OCI-LY7 (cell line): ENCODE results near the gene MEI4. TPM values are rescaled to one million over a fixed set of nuclear protein-coding genes. Genes with fewer than 3 reads are reported as not detected.

Experiments
- BruUV-seq: library from RNA; stranded (reverse); fragments of 400-500 nt; replicated peaks from 2 replicates; lab custom pipeline; 2021; lab: Mats Ljungman, UMichigan
- CTCF ChIA-PET: fragments of 300-600 bp; sonication (Branson Sonifier 250); formaldehyde crosslinking; loops from one replicate; lab custom pipeline; 2022; ENCODE audit warnings: antibody characterized with exemption; ENCODE audit not compliant: unreplicated experiment; lab: Charles Lee
- POLR2A ChIA-PET: fragments of 300-600 bp; sonication (Branson Sonifier 250); formaldehyde crosslinking; loops from one replicate; lab custom pipeline; 2022; ENCODE audit warnings: antibody characterized with exemption; lab: Charles Lee
- DNase-seq: peaks from one replicate; pipeline ENCODE4 v3.0.0-alpha.2; 2015; ENCODE audit warnings: low spot score
- H2AFZ ChIP-seq: fragments of 200-600 bp; sonication (generic), shearing (Covaris generic); 2 replicates; pipeline ENCODE4 v1.6.1; 2014; ENCODE audit warnings: mild to moderate bottlenecking, antibody characterized with exemption, low read length, moderate library complexity
- H3K27ac ChIP-seq: fragments of 200-600 bp; sonication (generic); 2 replicates; pipeline ENCODE4 v1.5.1; 2014; ENCODE audit warnings: mixed run types, low read depth, mild to moderate bottlenecking, moderate library complexity, low read length, inconsistent platforms; ENCODE audit not compliant: poor library complexity, severe bottlenecking
- H3K36me3 ChIP-seq: fragments of 200-600 bp; sonication (generic); 2 replicates; pipeline ENCODE4 v1.6.1; 2014; ENCODE audit warnings: mild to moderate bottlenecking, antibody characterized with exemption, low read length, moderate library complexity, mixed read lengths; ENCODE audit not compliant: insufficient read depth
- H3K4me1 ChIP-seq: fragments of 200-600 bp; sonication (generic); 2 replicates; pipeline ENCODE4 v1.5.1; 2014; ENCODE audit warnings: mild to moderate bottlenecking, low read length; ENCODE audit not compliant: insufficient read depth, poor library complexity, severe bottlenecking
- H3K4me2 ChIP-seq: fragments of 200-600 bp; sonication (generic); 2 replicates; pipeline ENCODE4 v1.6.1; 2014; ENCODE audit warnings: mild to moderate bottlenecking, low read length
- H3K4me3 ChIP-seq: fragments of 200-600 bp; sonication (generic); 2 replicates; pipeline ENCODE4 v1.5.1; 2014; ENCODE audit warnings: mild to moderate bottlenecking, low read depth, low read length; ENCODE audit not compliant: poor library complexity, severe bottlenecking
- H3K79me2 ChIP-seq: fragments of 200-600 bp; sonication (generic); 2 replicates; pipeline ENCODE4 v1.6.1; 2016; ENCODE audit warnings: low read depth, mild to moderate bottlenecking, low read length, moderate library complexity, mixed read lengths; ENCODE audit not compliant: insufficient read depth
- H3K9me2 ChIP-seq: fragments of 200-600 bp; sonication (generic); 2 replicates; pipeline ENCODE4 v1.6.1; 2016; ENCODE audit warnings: mild to moderate bottlenecking, low read length, mixed read lengths; ENCODE audit not compliant: insufficient read depth
- H3K9me3 ChIP-seq: fragments of 200-600 bp; sonication (generic); 2 replicates; pipeline ENCODE4 v1.6.1; 2014; ENCODE audit warnings: mild to moderate bottlenecking, mixed run types, low read length, mixed read lengths
- H4K20me1 ChIP-seq: fragments of 200-600 bp; sonication (generic); 2 replicates; pipeline ENCODE4 v1.6.1; 2014; ENCODE audit warnings: mild to moderate bottlenecking, antibody characterized with exemption, low read length, moderate library complexity, mixed read lengths; ENCODE audit not compliant: insufficient read depth
- CTCF ChIP-seq: fragments of 200-600 bp; sonication (generic); conservative IDR thresholded peaks from 2 replicates; pipeline ENCODE4 v1.5.1; 2014; ENCODE audit warnings: mild to moderate bottlenecking, antibody characterized with exemption, low read length, moderate library complexity, mixed read lengths
- EZH2phosphoT487 ChIP-seq: fragments of 200-600 bp; sonication (generic); IDR thresholded peaks from 2 replicates; pipeline ENCODE4 v1.6.1; 2018; ENCODE audit warnings: low read depth, borderline replicate concordance, mild to moderate bottlenecking, mixed run types, antibody characterized with exemption, low read length, moderate library complexity, mixed read lengths
- intact Hi-C: fragments of 100-400 bp; cut with micrococcal nuclease; formaldehyde crosslinking; loops from one replicate; pipeline ENCODE4 v1.10.0; 2022; ENCODE audit not compliant: unreplicated experiment
- total RNA-seq, 2 experiments: library from RNA; depleted of rRNA in 1 of 2; stranded (reverse); fragments of >200 nt in 1 of 2; shearing (Covaris generic) in 1 of 2; gene quantifications; 2 replicates each; pipeline ENCODE4 v1.2.3, GENCODE V29; 2014 to 2022

MEI4 gene
- total RNA-seq, 2 experiments from 2014 or later: not detected

DNA sequence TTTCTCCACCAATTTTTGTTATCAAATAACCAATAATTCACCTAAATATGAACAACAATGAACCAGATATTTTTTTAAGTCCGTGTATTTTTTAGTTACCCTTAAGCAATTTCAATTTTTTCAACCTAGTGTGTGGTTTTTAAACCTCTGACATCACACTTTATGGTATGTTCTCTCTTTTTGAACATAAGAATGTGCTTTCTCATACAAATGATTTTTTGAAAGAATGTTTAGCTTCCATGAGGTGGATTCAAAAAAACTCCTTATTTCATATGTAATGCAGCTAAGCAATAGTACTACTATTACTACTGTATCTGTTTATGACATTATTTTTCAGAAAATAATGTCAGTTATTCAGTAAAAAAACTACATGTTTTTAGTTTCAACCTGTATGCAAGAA is 19.4 kb upstream of the MEI4 start:
- no TSS peak for BruUV-seq

DNA sequence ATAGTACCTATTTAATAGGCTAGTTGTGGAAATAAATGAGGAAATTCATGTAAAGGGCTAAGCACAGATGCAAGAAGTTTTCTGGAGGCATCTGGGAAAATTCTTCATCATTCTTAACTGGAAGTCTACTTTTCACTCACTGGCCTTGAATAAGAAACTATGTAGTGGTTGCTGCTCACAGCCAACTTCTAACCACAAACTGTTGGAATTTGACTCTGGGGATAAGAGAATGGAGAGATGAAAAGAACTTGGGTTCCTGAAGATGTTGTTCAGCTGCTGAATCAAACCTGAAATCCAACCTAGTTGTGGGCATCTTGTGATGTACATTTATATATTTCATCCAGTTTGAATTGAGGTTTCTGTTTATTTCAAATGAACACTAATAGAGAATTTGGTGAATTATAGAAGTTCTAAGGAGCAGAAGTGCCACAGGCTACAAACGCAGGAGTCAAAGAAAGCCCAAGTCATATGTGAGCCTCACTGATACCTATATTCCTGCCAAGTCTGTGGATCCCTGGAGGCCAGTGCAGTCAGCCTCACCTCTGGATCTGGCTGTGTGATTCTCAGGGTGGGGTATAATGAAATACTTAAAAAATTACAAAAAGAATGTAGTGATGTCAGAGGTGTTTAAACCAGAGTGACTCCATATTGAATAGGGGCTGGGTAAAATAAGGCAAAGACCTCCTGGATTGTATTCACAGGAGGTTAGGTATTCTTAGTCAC is 18.7 kb upstream of the MEI4 start:
- no peak overlapping the region for H3K4me2 ChIP-seq
- H3K4me1 ChIP-seq: no peaks in the 10 kb centered on the region
- no peak overlapping the region for H2AFZ ChIP-seq
- H3K4me3 ChIP-seq: no peak overlapping the region
- no peak for DNase-seq
- H3K9me3 ChIP-seq: no peaks in the 10 kb centered on the region
- H3K27ac ChIP-seq: no peak overlapping the region
- H3K36me3 ChIP-seq: no peaks in the 10 kb centered on the region
- no peaks in the 10 kb centered on the region for H4K20me1 ChIP-seq
- no peaks in the 10 kb centered on the region for H3K9me2 ChIP-seq
- intact Hi-C loops: no loop called here
- no peaks in the 10 kb centered on the region for H3K79me2 ChIP-seq
- ChIA-PET CTCF (no interaction called here), POLR2A (interaction anchor here (1.3 kb wide), 1 partner anchor 12 kb away, joined by 5 read pairs; no protein-coding TSS in a partner anchor)
- TF ChIP-seq CTCF (no peak), EZH2phosphoT487 (no peak)
- no TSS peak for BruUV-seq

More for the DNA sequence above, 19.4 kb upstream of the MEI4 start:
- H3K4me1 ChIP-seq: no peaks in the 10 kb centered on the region
- ChIA-PET POLR2A (no interaction called here), CTCF (no interaction called here)
- no peak overlapping the region for H3K4me3 ChIP-seq
- no peak for DNase-seq
- no peaks in the 10 kb centered on the region for H3K79me2 ChIP-seq
- no peak overlapping the region for H3K27ac ChIP-seq
- no peaks in the 10 kb centered on the region for H3K9me3 ChIP-seq
- no peaks in the 10 kb centered on the region for H3K36me3 ChIP-seq
- intact Hi-C loops: no loop called here
- TF ChIP-seq EZH2phosphoT487 (no peak), CTCF (no peak)
- no peak overlapping the region for H3K4me2 ChIP-seq
- H4K20me1 ChIP-seq: no peaks in the 10 kb centered on the region
- no peaks in the 10 kb centered on the region for H3K9me2 ChIP-seq
- H2AFZ ChIP-seq: no peak overlapping the region
